ENCODE data around the gene PLEKHM1.

PLEKHM1 gene

GRCh38 chr17:45425125-45425983 is 65.2 kb downstream of the PLEKHM1 start:
- DNase-seq, result peak; percentile 95

GRCh38 chr17:45424769-45425124 is 65.8 kb downstream of the PLEKHM1 start:
- DNase-seq, result no peak

GRCh38 chr17:45423975-45424335 is 66.6 kb downstream of the PLEKHM1 start:
- DNase-seq, result no peak

GRCh38 chr17:45423304-45423974 is 67.1 kb downstream of the PLEKHM1 start:
- no peak for DNase-seq

- peak; percentile 53 for DNase-seq
Measured at GRCh38 chr17:45414990-45415881, 75.3 kb downstream of the PLEKHM1 start.

- no peak for DNase-seq
Measured at GRCh38 chr17:45413498-45413923, 77.0 kb downstream of the PLEKHM1 start.

- DNase-seq, result peak; percentile 12
Measured at GRCh38 chr17:45411348-45412105, 79.0 kb downstream of the PLEKHM1 start.

GRCh38 chr17:45410144-45411091 is 80.1 kb downstream of the PLEKHM1 start:
- DNase-seq, result no peak

- no peak for DNase-seq
Measured at GRCh38 chr17:45409659-45410076, 80.9 kb downstream of the PLEKHM1 start.

GRCh38 chr17:45408611-45409421 is 81.7 kb downstream of the PLEKHM1 start:
- DNase-seq, result no peak

GRCh38 chr17:45406107-45406506 is 84.4 kb downstream of the PLEKHM1 start:
- no peak for DNase-seq

- no peak for DNase-seq
Measured at GRCh38 chr17:45405250-45406086, 85.1 kb downstream of the PLEKHM1 start.

- no peak for DNase-seq
Measured at GRCh38 chr17:45404870-45405249, 85.7 kb downstream of the PLEKHM1 start.

- DNase-seq, result no peak
Measured at GRCh38 chr17:45403906-45404490, 86.5 kb downstream of the PLEKHM1 start.

GRCh38 chr17:45402916-45403315 is 87.6 kb downstream of the PLEKHM1 start:
- DNase-seq, result no peak

GRCh38 chr17:45398800-45399199 is 91.7 kb downstream of the PLEKHM1 start:
- DNase-seq, result no peak

GRCh38 chr17:45397796-45398195 is 92.7 kb downstream of the PLEKHM1 start:
- DNase-seq, result no peak

- DNase-seq, result no peak
Measured at GRCh38 chr17:45396496-45397205, 93.9 kb downstream of the PLEKHM1 start.
